ENCODE data around the gene ORMDL3. TPM values are rescaled to one million over a fixed set of nuclear protein-coding genes. Genes with fewer than 3 reads are reported as not detected.

Gene ORMDL3
- total RNA-seq, 1 experiment from 2014 or later, result 18.0 TPM

DNA sequence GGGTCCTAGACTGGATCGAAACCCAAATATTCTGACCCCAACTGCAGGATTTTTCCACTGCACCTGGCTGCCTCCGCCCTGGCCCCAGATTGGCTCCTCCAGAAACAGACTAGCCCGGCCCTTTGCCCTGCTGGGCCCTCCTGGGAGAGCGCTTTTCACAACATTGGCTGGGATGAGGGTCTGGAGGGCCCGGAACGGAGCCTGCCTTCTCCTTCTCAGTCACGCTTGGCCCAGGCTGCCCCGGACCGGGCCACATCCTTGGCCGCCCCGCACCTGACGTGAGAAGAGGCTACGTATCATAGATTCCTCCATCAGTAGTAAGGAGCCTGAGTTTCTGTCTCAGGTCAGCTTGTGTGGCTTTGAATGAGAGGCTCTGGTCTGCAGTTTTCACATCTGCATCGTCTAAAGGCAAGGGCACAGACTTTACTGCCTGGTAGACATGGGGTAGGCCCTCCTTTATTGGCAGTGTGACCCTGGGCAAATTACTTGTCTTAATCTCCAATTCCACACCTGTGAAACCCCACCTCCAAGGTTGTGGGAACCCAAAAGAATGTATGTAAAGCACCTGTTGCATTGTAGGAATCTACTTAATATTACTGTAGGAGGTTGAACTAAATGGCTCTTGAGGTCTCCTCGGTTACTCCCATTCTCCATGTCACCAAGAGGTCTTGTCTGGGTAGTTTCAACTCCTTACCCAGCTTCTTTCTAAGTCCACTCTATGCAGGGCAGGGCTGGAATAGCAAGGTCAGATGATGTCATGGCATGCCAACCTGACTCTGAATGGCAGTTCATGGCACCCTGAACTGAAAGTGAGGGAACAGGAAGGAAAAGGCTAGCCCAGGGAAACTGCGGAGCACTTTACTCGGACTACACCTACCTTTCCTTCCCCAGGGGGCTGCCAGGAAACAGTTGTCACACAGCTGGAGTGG lies 792 bp upstream of the ORMDL3 start:
- CTCF ChIA-PET, result no interaction called here
- no peak for DNase-seq (ENCODE audit: low spot score)
- intact Hi-C loops (cut with micrococcal nuclease; ENCODE audit: unreplicated experiment), result no loop called here
- POLR2A ChIA-PET (ENCODE audit: low non-redundant PET), result no interaction called here
- no peaks in the 10 kb centered on the region for H3K36me3 ChIP-seq (ENCODE audit: insufficient read depth, low read length, poor library complexity, severe bottlenecking)
- H3K27ac ChIP-seq (ENCODE audit: low read depth, low read length, poor library complexity, severe bottlenecking), result peak overlapping the region; percentile 49
- H3K4me1 ChIP-seq (ENCODE audit: insufficient read depth, low read length, poor library complexity, severe bottlenecking), result no peaks in the 10 kb centered on the region
- H3K4me3 ChIP-seq (ENCODE audit: low read depth, low read length, poor library complexity, severe bottlenecking), result peak overlapping the region; percentile 85
- no peaks in the 10 kb centered on the region for H3K27me3 ChIP-seq (replicated peaks; ENCODE audit: insufficient read depth, low read depth, low read length, poor library complexity)
- no peaks in the 10 kb centered on the region for H3K9me3 ChIP-seq (ENCODE audit: low read depth, low read length, poor library complexity, severe bottlenecking)
- TF ChIP-seq EZH2 (IDR thresholded peaks at IDR 0.05; ENCODE audit: borderline replicate concordance, low read depth, low read length, poor library complexity, severe bottlenecking), result no peak
- TF ChIP-seq, protein P1, sequence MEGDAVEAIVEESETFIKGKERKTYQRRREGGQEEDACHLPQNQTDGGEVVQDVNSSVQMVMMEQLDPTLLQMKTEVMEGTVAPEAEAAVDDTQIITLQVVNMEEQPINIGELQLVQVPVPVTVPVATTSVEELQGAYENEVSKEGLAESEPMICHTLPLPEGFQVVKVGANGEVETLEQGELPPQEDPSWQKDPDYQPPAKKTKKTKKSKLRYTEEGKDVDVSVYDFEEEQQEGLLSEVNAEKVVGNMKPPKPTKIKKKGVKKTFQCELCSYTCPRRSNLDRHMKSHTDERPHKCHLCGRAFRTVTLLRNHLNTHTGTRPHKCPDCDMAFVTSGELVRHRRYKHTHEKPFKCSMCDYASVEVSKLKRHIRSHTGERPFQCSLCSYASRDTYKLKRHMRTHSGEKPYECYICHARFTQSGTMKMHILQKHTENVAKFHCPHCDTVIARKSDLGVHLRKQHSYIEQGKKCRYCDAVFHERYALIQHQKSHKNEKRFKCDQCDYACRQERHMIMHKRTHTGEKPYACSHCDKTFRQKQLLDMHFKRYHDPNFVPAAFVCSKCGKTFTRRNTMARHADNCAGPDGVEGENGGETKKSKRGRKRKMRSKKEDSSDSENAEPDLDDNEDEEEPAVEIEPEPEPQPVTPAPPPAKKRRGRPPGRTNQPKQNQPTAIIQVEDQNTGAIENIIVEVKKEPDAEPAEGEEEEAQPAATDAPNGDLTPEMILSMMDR (conservative IDR thresholded peaks at IDR 0.05; ENCODE audit: low read depth, low read length), result no peak
- TSS peak; percentile 87 for BruUV-seq (replicated peaks)

DNA sequence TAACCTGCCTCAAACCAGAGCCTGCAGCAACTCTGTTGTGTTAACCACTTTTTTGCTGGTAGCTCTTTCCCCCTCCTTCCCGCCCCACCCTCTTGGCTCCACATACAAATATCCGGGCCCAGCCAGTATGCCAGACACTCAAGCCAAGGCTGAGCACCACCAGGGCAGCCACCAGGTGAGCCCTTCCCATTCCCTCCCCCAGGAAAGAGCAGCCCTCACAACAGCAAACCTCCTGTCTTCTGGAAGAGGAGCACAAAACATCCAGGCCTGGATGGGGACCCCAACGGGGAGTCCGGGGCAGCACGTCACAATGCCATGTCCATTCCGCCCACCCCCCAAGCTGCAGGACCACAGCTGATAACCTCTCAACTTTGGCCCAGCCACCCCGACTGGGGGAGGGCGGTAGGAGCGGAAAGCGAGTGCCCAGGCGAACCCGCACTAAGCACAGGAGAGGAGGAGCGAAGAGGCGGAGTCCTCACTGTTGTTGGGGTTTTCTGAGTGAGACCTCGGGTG lies 757 bp downstream of the ORMDL3 start:
- no peak for DNase-seq (ENCODE audit: low spot score)
- CTCF ChIA-PET, result no interaction called here

DNA sequence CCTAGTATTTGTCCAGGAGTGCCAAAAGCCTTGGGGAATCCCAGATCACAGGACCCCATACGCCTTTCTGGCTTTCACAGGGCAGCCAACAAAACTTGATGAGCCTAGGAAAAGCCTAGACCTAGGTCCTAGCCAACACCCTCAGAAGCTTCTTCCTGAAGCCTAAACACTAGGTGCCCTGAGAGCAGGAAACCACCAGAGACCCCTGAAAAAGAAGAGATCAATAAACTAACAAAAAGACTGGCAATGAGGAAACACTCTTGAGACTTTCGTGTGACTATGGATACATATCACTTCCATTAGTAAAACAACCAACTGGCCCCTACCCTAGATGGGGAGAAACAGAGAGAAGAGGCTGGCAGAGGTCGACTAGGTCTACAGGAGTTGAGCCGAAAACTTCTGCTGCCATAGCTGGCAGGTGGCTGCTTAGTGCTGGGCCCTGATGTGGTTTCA lies 1.2 kb downstream of the ORMDL3 start:
- ChIA-PET CTCF (no interaction called here), POLR2A (ENCODE audit: low non-redundant PET) (no interaction called here)
- intact Hi-C loops (cut with micrococcal nuclease; ENCODE audit: unreplicated experiment), result no loop called here
- Histone ChIP-seq H3K4me3 (ENCODE audit: low read depth, low read length, poor library complexity, severe bottlenecking) (peak overlapping the region; percentile 85), H3K4me1 (ENCODE audit: insufficient read depth, low read length, poor library complexity, severe bottlenecking) (no peaks in the 10 kb centered on the region), H3K27ac (ENCODE audit: low read depth, low read length, poor library complexity, severe bottlenecking) (no peak overlapping the region), H3K9me3 (ENCODE audit: low read depth, low read length, poor library complexity, severe bottlenecking) (no peaks in the 10 kb centered on the region), H3K27me3 (replicated peaks; ENCODE audit: insufficient read depth, low read depth, low read length, poor library complexity) (no peaks in the 10 kb centered on the region), H3K36me3 (ENCODE audit: insufficient read depth, low read length, poor library complexity, severe bottlenecking) (no peaks in the 10 kb centered on the region)
- TF ChIP-seq, protein P1 (conservative IDR thresholded peaks at IDR 0.05; ENCODE audit: low read depth, low read length), result no peak
- TF ChIP-seq EZH2 (IDR thresholded peaks at IDR 0.05; ENCODE audit: borderline replicate concordance, low read depth, low read length, poor library complexity, severe bottlenecking), result no peak
- BruUV-seq (replicated peaks), result no TSS peak
- no peak for DNase-seq (ENCODE audit: low spot score)

More for the DNA sequence above, 757 bp downstream of the ORMDL3 start:
- H3K4me3 ChIP-seq (ENCODE audit: low read depth, low read length, poor library complexity, severe bottlenecking), result peak overlapping the region; percentile 85
- H3K27me3 ChIP-seq (replicated peaks; ENCODE audit: insufficient read depth, low read depth, low read length, poor library complexity), result no peaks in the 10 kb centered on the region
- POLR2A ChIA-PET (ENCODE audit: low non-redundant PET), result no interaction called here
- BruUV-seq (replicated peaks), result no TSS peak
- TF ChIP-seq, protein P1 (conservative IDR thresholded peaks at IDR 0.05; ENCODE audit: low read depth, low read length), result no peak
- TF ChIP-seq EZH2 (IDR thresholded peaks at IDR 0.05; ENCODE audit: borderline replicate concordance, low read depth, low read length, poor library complexity, severe bottlenecking), result no peak
- H3K9me3 ChIP-seq (ENCODE audit: low read depth, low read length, poor library complexity, severe bottlenecking), result no peaks in the 10 kb centered on the region
- no peaks in the 10 kb centered on the region for H3K4me1 ChIP-seq (ENCODE audit: insufficient read depth, low read length, poor library complexity, severe bottlenecking)
- intact Hi-C loops (cut with micrococcal nuclease; ENCODE audit: unreplicated experiment), result no loop called here
- no peaks in the 10 kb centered on the region for H3K36me3 ChIP-seq (ENCODE audit: insufficient read depth, low read length, poor library complexity, severe bottlenecking)
- peak overlapping the region; percentile 80 for H3K27ac ChIP-seq (ENCODE audit: low read depth, low read length, poor library complexity, severe bottlenecking)

All from A673 (cell line).